ENCODE measurements around the gene MSH2.

The MSH2 gene

GRCh38 chr2:47503481-47504070 lies 100.6 kb downstream of the MSH2 start:
- H3K36me3 Mint-ChIP-seq (ENCODE audit: low read depth): peaks cover 17% of the 10 kb centered on the region
- H3K27me3 Mint-ChIP-seq: no peaks in the 10 kb centered on the region
- no peak overlapping the region for H3K4me3 Mint-ChIP-seq
- H3K4me1 Mint-ChIP-seq (ENCODE audit: low read depth): peaks cover 23% of the 10 kb centered on the region
- H3K27ac Mint-ChIP-seq: no peak overlapping the region
- H3K9me3 Mint-ChIP-seq: peaks cover 26% of the 10 kb centered on the region

GRCh38 chr2:47504174-47504810 lies 101.3 kb downstream of the MSH2 start:
- H3K9me3 Mint-ChIP-seq: peaks cover 24% of the 10 kb centered on the region
- H3K27ac Mint-ChIP-seq: no peak overlapping the region
- H3K4me3 Mint-ChIP-seq: no peak overlapping the region
- peaks cover 26% of the 10 kb centered on the region for H3K4me1 Mint-ChIP-seq (ENCODE audit: low read depth)
- no peaks in the 10 kb centered on the region for H3K27me3 Mint-ChIP-seq
- peaks cover 15% of the 10 kb centered on the region for H3K36me3 Mint-ChIP-seq (ENCODE audit: low read depth)

- Mint-ChIP-seq H3K4me3 (no peak overlapping the region), H3K4me1 (ENCODE audit: low read depth) (peaks cover 26% of the 10 kb centered on the region), H3K36me3 (ENCODE audit: low read depth) (peaks cover 4% of the 10 kb centered on the region), H3K27me3 (no peaks in the 10 kb centered on the region), H3K9me3 (peaks cover 14% of the 10 kb centered on the region), H3K27ac (no peak overlapping the region)
Measured at GRCh38 chr2:47506024-47506423, 103.1 kb downstream of the MSH2 start.

- Mint-ChIP-seq H3K4me3 (no peak overlapping the region), H3K9me3 (peaks cover 14% of the 10 kb centered on the region), H3K4me1 (ENCODE audit: low read depth) (peaks cover 23% of the 10 kb centered on the region), H3K36me3 (ENCODE audit: low read depth) (peaks cover 4% of the 10 kb centered on the region), H3K27ac (no peak overlapping the region), H3K27me3 (no peaks in the 10 kb centered on the region)
Measured at GRCh38 chr2:47506436-47506835, 103.5 kb downstream of the MSH2 start.

GRCh38 chr2:47508080-47508479 lies 105.1 kb downstream of the MSH2 start:
- H3K27me3 Mint-ChIP-seq: no peaks in the 10 kb centered on the region
- no peak overlapping the region for H3K27ac Mint-ChIP-seq
- H3K4me1 Mint-ChIP-seq (ENCODE audit: low read depth): peaks cover 10% of the 10 kb centered on the region
- H3K36me3 Mint-ChIP-seq (ENCODE audit: low read depth): peaks cover 4% of the 10 kb centered on the region
- peaks cover 14% of the 10 kb centered on the region for H3K9me3 Mint-ChIP-seq
- no peak overlapping the region for H3K4me3 Mint-ChIP-seq

- peaks cover 14% of the 10 kb centered on the region for H3K9me3 Mint-ChIP-seq
- H3K36me3 Mint-ChIP-seq (ENCODE audit: low read depth): peaks cover 4% of the 10 kb centered on the region
- H3K4me3 Mint-ChIP-seq: no peak overlapping the region
- no peaks in the 10 kb centered on the region for H3K27me3 Mint-ChIP-seq
- H3K4me1 Mint-ChIP-seq (ENCODE audit: low read depth): peaks cover 10% of the 10 kb centered on the region
- H3K27ac Mint-ChIP-seq: no peak overlapping the region
Measured at GRCh38 chr2:47508641-47509040, 105.7 kb downstream of the MSH2 start.

- Mint-ChIP-seq H3K4me1 (ENCODE audit: low read depth) (peaks cover 4% of the 10 kb centered on the region), H3K27ac (no peak overlapping the region), H3K9me3 (peaks cover 14% of the 10 kb centered on the region), H3K4me3 (no peak overlapping the region), H3K36me3 (ENCODE audit: low read depth) (peaks cover 4% of the 10 kb centered on the region), H3K27me3 (no peaks in the 10 kb centered on the region)
Measured at GRCh38 chr2:47509250-47509649, 106.3 kb downstream of the MSH2 start.

- Mint-ChIP-seq H3K4me1 (ENCODE audit: low read depth) (peaks cover 3% of the 10 kb centered on the region), H3K9me3 (peaks cover 7% of the 10 kb centered on the region), H3K36me3 (ENCODE audit: low read depth) (peaks cover 4% of the 10 kb centered on the region), H3K27me3 (no peaks in the 10 kb centered on the region), H3K4me3 (no peak overlapping the region), H3K27ac (no peak overlapping the region)
Measured at GRCh38 chr2:47509821-47510385, 106.9 kb downstream of the MSH2 start.

- H3K27me3 Mint-ChIP-seq: no peaks in the 10 kb centered on the region
- no peaks in the 10 kb centered on the region for H3K36me3 Mint-ChIP-seq (ENCODE audit: low read depth)
- no peak overlapping the region for H3K4me3 Mint-ChIP-seq
- H3K4me1 Mint-ChIP-seq (ENCODE audit: low read depth): peaks cover 3% of the 10 kb centered on the region
- no peaks in the 10 kb centered on the region for H3K9me3 Mint-ChIP-seq
- H3K27ac Mint-ChIP-seq: no peak overlapping the region
Measured at GRCh38 chr2:47510745-47511144, 107.8 kb downstream of the MSH2 start.

GRCh38 chr2:47512581-47513083 lies 109.7 kb downstream of the MSH2 start:
- Mint-ChIP-seq H3K4me3 (no peak overlapping the region), H3K4me1 (ENCODE audit: low read depth) (peaks cover 3% of the 10 kb centered on the region), H3K27ac (no peak overlapping the region), H3K36me3 (ENCODE audit: low read depth) (no peaks in the 10 kb centered on the region), H3K27me3 (no peaks in the 10 kb centered on the region), H3K9me3 (no peaks in the 10 kb centered on the region)

GRCh38 chr2:47513981-47514520 lies 111.1 kb downstream of the MSH2 start:
- Mint-ChIP-seq H3K4me1 (ENCODE audit: low read depth) (peaks cover 1% of the 10 kb centered on the region), H3K4me3 (no peak overlapping the region), H3K36me3 (ENCODE audit: low read depth) (no peaks in the 10 kb centered on the region), H3K9me3 (no peaks in the 10 kb centered on the region), H3K27ac (no peak overlapping the region), H3K27me3 (no peaks in the 10 kb centered on the region)

- H3K36me3 Mint-ChIP-seq (ENCODE audit: low read depth): no peaks in the 10 kb centered on the region
- no peak overlapping the region for H3K27ac Mint-ChIP-seq
- H3K4me1 Mint-ChIP-seq (ENCODE audit: low read depth): peaks cover 9% of the 10 kb centered on the region
- H3K9me3 Mint-ChIP-seq: no peaks in the 10 kb centered on the region
- H3K27me3 Mint-ChIP-seq: no peaks in the 10 kb centered on the region
- no peak overlapping the region for H3K4me3 Mint-ChIP-seq
Measured at GRCh38 chr2:47516360-47517104, 113.6 kb downstream of the MSH2 start.

GRCh38 chr2:47518497-47519146 lies 115.7 kb downstream of the MSH2 start:
- Mint-ChIP-seq H3K27ac (no peak overlapping the region), H3K27me3 (no peaks in the 10 kb centered on the region), H3K36me3 (ENCODE audit: low read depth) (no peaks in the 10 kb centered on the region), H3K4me1 (ENCODE audit: low read depth) (peaks cover 16% of the 10 kb centered on the region), H3K4me3 (no peak overlapping the region), H3K9me3 (no peaks in the 10 kb centered on the region)

GRCh38 chr2:47519147-47519537 lies 116.2 kb downstream of the MSH2 start:
- H3K4me3 Mint-ChIP-seq: no peak overlapping the region
- no peak overlapping the region for H3K27ac Mint-ChIP-seq
- H3K9me3 Mint-ChIP-seq: no peaks in the 10 kb centered on the region
- no peaks in the 10 kb centered on the region for H3K27me3 Mint-ChIP-seq
- H3K4me1 Mint-ChIP-seq (ENCODE audit: low read depth): peaks cover 16% of the 10 kb centered on the region
- no peaks in the 10 kb centered on the region for H3K36me3 Mint-ChIP-seq (ENCODE audit: low read depth)

Data from stimulated activated naive CD8-positive, alpha-beta T cell treated with anti-CD3 and anti-CD28 coated beads, Interleukin-15, Interleukin-2, amounts not matched to agents 100 ng/mL and 50 ng/mL, for 24 hours (primary cell).